Endothelial cell of umbilical vein (primary cell): Measurements from ENCODE around the gene MGME1. TPM values are rescaled to one million over a fixed set of nuclear protein-coding genes. Genes with fewer than 3 reads are reported as not detected.

Experiments used
- BruUV-seq: library from RNA; stranded (reverse); fragments of 400-500 nt; replicated peaks from 2 replicates; lab custom pipeline; 2021; lab: Mats Ljungman, UMichigan
- CTCF ChIA-PET: fragments of 300-600, 350-600 bp; sonication (Branson Sonifier 250); formaldehyde crosslinking; loops from one replicate; lab custom pipeline; 2021; ENCODE audit warnings: antibody characterized with exemption, inconsistent platforms; lab: Charles Lee
- POLR2A ChIA-PET: fragments of 300-600, 350-600 bp; sonication (Branson Sonifier 250); formaldehyde crosslinking; loops from one replicate; lab custom pipeline; 2021; ENCODE audit warnings: antibody characterized with exemption, inconsistent platforms; lab: Charles Lee
- DNase-seq: peaks from one replicate; pipeline ENCODE4 v3.0.0-alpha.2; 2011; ENCODE audit warnings: low read depth, low spot score
- FAIRE-seq: peaks from 2 replicates; lab custom pipeline; 2011; peaks lifted over from hg19 to GRCh38; lab: Jason Lieb, UNC
- H2AFZ ChIP-seq: 2 replicates; pipeline ENCODE4 v1.6.0; 2012; ENCODE audit warnings: low read depth, low read length, control low read depth, inconsistent platforms
- H3K27ac ChIP-seq: 2 replicates; pipeline ENCODE4 v1.5.1; 2011; ENCODE audit warnings: low read depth, mild to moderate bottlenecking, control low read depth, low read length, moderate library complexity; ENCODE audit not compliant: insufficient read depth
- H3K27me3 ChIP-seq, 2 experiments: 2 replicates each; pipeline versions ENCODE4 v1.6.0 to v1.6.1; 2011; ENCODE audit warnings: low read length in 2 of 2, mixed read lengths in 1 of 2; ENCODE audit not compliant: control insufficient read depth in 2 of 2, insufficient read depth in 2 of 2
- H3K36me3 ChIP-seq, 2 experiments: 2 replicates in 1 of 2; 3 replicates in 1 of 2; pipeline ENCODE4 v1.5.1; 2011; ENCODE audit warnings: low read length in 2 of 2, mild to moderate bottlenecking in 1 of 2, moderate library complexity in 1 of 2; ENCODE audit not compliant: control insufficient read depth in 2 of 2, insufficient read depth in 2 of 2; ENCODE audit errors: extremely low read depth in 1 of 2
- H3K4me1 ChIP-seq: 3 replicates; pipeline ENCODE4 v1.5.1; 2011; ENCODE audit warnings: mild to moderate bottlenecking, low read length; ENCODE audit not compliant: control insufficient read depth, insufficient read depth; ENCODE audit errors: extremely low read depth
- H3K4me2 ChIP-seq: 2 replicates; pipeline ENCODE4 v1.6.1; 2011; ENCODE audit warnings: low read length, control low read depth, mixed read lengths; ENCODE audit not compliant: insufficient read depth
- H3K4me3 ChIP-seq, 3 experiments: fragments of 200-600 bp in 1 of 3; sonication (generic), shearing (Covaris generic) in 1 of 3; replicated peaks in 1 of 3; 2 replicates each; pipeline ENCODE4 v1.5.1; 2011 to 2016; ENCODE audit warnings: control low read depth in 3 of 3, low read length in 3 of 3, mild to moderate bottlenecking in 2 of 3, inconsistent platforms in 1 of 3, low read depth in 1 of 3, moderate library complexity in 1 of 3; ENCODE audit not compliant: insufficient read depth in 1 of 3
- H3K79me2 ChIP-seq: 2 replicates; pipeline ENCODE4 v1.6.0; 2012; ENCODE audit warnings: low read length, inconsistent platforms; ENCODE audit not compliant: control insufficient read depth, insufficient read depth
- H3K9ac ChIP-seq: replicated peaks from 2 replicates; pipeline ENCODE3; 2011; ENCODE audit warnings: low read length, control low read depth; ENCODE audit not compliant: insufficient read depth; ENCODE audit errors: extremely low read depth
- H3K9me1 ChIP-seq: replicated peaks from 3 replicates; pipeline ENCODE4 v1.6.0; 2011; ENCODE audit warnings: mild to moderate bottlenecking, low read length; ENCODE audit not compliant: control insufficient read depth, insufficient read depth; ENCODE audit errors: extremely low read depth
- H3K9me3 ChIP-seq: replicated peaks from 2 replicates; pipeline ENCODE4 v1.5.1; 2012; ENCODE audit warnings: low read length, inconsistent platforms; ENCODE audit not compliant: control insufficient read depth, insufficient read depth
- H4K20me1 ChIP-seq: replicated peaks from 2 replicates; pipeline ENCODE3; 2011; ENCODE audit warnings: mild to moderate bottlenecking, low read length; ENCODE audit not compliant: control insufficient read depth, insufficient read depth; ENCODE audit errors: extremely low read depth
- EZH2 ChIP-seq: IDR thresholded peaks from 2 replicates; pipeline ENCODE4 v1.6.1; 2012; ENCODE audit warnings: borderline replicate concordance, low read depth, mild to moderate bottlenecking, moderate library complexity, low read length, inconsistent platforms; ENCODE audit not compliant: severe bottlenecking
- FOS ChIP-seq: IDR thresholded peaks from 2 replicates; pipeline ENCODE4 v1.6.1; 2011; ENCODE audit warnings: mild to moderate bottlenecking, low read length, moderate library complexity, borderline replicate concordance; ENCODE audit not compliant: insufficient read depth
- GATA2 ChIP-seq: IDR thresholded peaks from 2 replicates; pipeline ENCODE4 v1.7.0; 2011; ENCODE audit warnings: low read depth, mild to moderate bottlenecking, moderate library complexity, mixed read lengths, low read length; ENCODE audit not compliant: insufficient read length, insufficient read depth
- JUN ChIP-seq: IDR thresholded peaks from 2 replicates; pipeline ENCODE4 v1.6.1; 2011; ENCODE audit warnings: borderline replicate concordance, low read depth; ENCODE audit not compliant: insufficient read length, insufficient read depth
- MYC ChIP-seq: IDR thresholded peaks from one replicate; pipeline ENCODE4 v1.6.1; 2011; ENCODE audit warnings: mild to moderate bottlenecking, low read depth, low read length
- POLR2A ChIP-seq: IDR thresholded peaks from 2 replicates; pipeline ENCODE4 v1.6.1; 2012; ENCODE audit warnings: low read depth, mild to moderate bottlenecking, control low read depth, low read length
- POLR2AphosphoS5 ChIP-seq: IDR thresholded peaks from 2 replicates; pipeline ENCODE4 v1.6.1; 2012; ENCODE audit warnings: low read depth, mild to moderate bottlenecking, control low read depth, low read length, moderate library complexity; ENCODE audit not compliant: insufficient read depth
- dilution Hi-C: fragments of 300-500 bp; cut with MboI; formaldehyde crosslinking; loops from one replicate; pipeline ENCODE4 v1.15.0; 2019; ENCODE audit warnings: low sequenced_read_pairs; ENCODE audit not compliant: extremely low pct_ligation_motif_present
- intact Hi-C: fragments of 100-400 bp; cut with micrococcal nuclease; formaldehyde crosslinking; loops from one replicate; pipeline ENCODE4 v1.10.0; 2022
- polyA plus RNA-seq, 4 experiments: library from polyadenylated mRNA; depleted of rRNA in 3 of 4; stranded (reverse) in 3 of 4; unstranded in 1 of 4; fragments of >200 nt; gene quantifications; 2 replicates each; pipeline versions ENCODE4 v1.2.1 to v1.2.3, GENCODE V29; 2011 to 2012; ENCODE audit warnings: missing spikeins in 1 of 4
- total RNA-seq: library from RNA; stranded (reverse); gene quantifications from 2 replicates; pipeline ENCODE4 v1.2.3, GENCODE V29; 2021
- TF ChIP-seq, protein P1 (sequence below): IDR thresholded peaks from 2 replicates; pipeline ENCODE4 v1.6.1; 2011; ENCODE audit not compliant: insufficient read depth, insufficient read length
- TF ChIP-seq, protein P2 (sequence below), 2 donors: IDR thresholded peaks; 1 replicate in 1 of 2; 2 replicates in 1 of 2; pipeline ENCODE4 v1.5.1; 2011; ENCODE audit warnings: low read length in 2 of 2, mild to moderate bottlenecking in 2 of 2, moderate library complexity in 2 of 2, control low read depth in 1 of 2, inconsistent platforms in 1 of 2, low read depth in 1 of 2; ENCODE audit not compliant: insufficient read depth in 1 of 2; ENCODE audit errors: extremely low read depth in 1 of 2

MGME1 gene
- total and polyA plus RNA-seq, 2 donors (not counting 3 experiments of a cell fraction or from before 2014, with no cell fraction given), result 8.9 to 26.2 TPM

DNA sequence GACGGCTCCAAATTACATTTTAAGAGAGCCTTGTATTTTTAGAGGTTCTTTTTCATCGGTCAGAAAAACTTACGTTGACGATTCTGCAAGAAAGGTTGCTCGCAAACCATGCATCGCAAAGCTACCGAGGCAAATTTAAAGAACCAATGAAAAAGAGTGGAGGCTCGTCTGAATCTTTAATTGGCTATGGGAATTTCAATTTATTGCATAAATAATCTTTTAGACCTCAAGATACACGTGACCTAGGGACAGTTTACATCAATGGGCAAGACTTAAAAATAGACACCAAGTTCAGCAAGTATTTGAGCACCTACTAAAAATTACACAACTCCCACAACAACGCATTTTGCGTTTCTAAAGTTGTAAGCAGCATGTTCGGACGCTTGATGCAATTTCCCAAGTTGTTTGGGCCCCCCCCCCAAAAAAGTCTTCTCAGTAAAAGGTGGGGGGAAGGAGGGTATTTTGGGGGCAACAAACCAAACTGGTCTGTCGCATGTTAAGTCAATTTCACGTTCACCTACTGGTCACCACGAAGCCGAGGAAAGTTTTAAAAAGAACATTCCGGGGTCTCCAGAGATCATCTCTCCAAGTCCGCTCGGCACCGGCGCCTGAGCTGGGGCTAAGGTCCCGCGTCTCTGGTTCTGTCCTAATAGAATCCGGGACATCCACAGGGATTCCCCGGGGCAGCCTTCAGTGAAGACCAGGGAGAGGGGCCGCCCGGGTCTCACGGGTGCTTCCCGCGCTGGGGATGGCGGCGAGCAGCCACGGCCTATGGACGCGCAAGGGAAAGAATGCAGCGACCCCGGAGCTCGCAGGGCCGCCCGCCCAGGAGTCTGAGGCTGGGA lies 1.1 kb upstream of the MGME1 start:
- Histone ChIP-seq H3K9me3 (no peaks in the 10 kb centered on the region), H3K27ac (peak overlapping the region; percentile 92), H2AFZ (no peak overlapping the region), H3K9me1 (no peaks in the 10 kb centered on the region), H4K20me1 (peaks cover 12% of the 10 kb centered on the region), H3K79me2 (peaks cover 84% of the 10 kb centered on the region), H3K4me1 (peaks cover 65% of the 10 kb centered on the region), H3K27me3 (no peaks in the 10 kb centered on the region), H3K4me3 (peak overlapping the region; percentile 76 to 97 (median 97)), H3K36me3 (no peaks in the 10 kb centered on the region), H3K9ac (peak overlapping the region; percentile 97), H3K4me2 (peak overlapping the region; percentile 97)
- ChIA-PET POLR2A (interaction anchor here (0.6 to 1.4 kb wide), 6 partner anchors 9 to 301 kb away, joined by 3 to 5 read pairs (median 4); partner anchors contain the start of gene RRBP1), CTCF (interaction anchor here (0.7 to 7.7 kb wide), 9 partner anchors 10 to 301 kb away, joined by 3 to 104 read pairs (median 7); partner anchors contain the start of gene RRBP1)
- DNase-seq (peak; percentile 57), FAIRE-seq (peak; percentile 4)
- intact Hi-C loops (loop anchor here (1.0 to 10.0 kb wide), 2 partner anchors 9 to 167 kb away; partner anchors contain the start of genes KAT14 and PET117), dilution Hi-C loops (no loop called here)
- TF ChIP-seq, protein P1, sequence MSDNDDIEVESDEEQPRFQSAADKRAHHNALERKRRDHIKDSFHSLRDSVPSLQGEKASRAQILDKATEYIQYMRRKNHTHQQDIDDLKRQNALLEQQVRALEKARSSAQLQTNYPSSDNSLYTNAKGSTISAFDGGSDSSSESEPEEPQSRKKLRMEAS, result no peak
- TF ChIP-seq, protein P2, sequence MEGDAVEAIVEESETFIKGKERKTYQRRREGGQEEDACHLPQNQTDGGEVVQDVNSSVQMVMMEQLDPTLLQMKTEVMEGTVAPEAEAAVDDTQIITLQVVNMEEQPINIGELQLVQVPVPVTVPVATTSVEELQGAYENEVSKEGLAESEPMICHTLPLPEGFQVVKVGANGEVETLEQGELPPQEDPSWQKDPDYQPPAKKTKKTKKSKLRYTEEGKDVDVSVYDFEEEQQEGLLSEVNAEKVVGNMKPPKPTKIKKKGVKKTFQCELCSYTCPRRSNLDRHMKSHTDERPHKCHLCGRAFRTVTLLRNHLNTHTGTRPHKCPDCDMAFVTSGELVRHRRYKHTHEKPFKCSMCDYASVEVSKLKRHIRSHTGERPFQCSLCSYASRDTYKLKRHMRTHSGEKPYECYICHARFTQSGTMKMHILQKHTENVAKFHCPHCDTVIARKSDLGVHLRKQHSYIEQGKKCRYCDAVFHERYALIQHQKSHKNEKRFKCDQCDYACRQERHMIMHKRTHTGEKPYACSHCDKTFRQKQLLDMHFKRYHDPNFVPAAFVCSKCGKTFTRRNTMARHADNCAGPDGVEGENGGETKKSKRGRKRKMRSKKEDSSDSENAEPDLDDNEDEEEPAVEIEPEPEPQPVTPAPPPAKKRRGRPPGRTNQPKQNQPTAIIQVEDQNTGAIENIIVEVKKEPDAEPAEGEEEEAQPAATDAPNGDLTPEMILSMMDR (IDR thresholded peaks at IDR 0.05; ENCODE audit: extremely low read depth in 1 of 2, insufficient read depth in 1 of 2, low read depth in 1 of 2, low read length in 2 of 2), result no peak
- TF ChIP-seq JUN (no peak), GATA2 (no peak), POLR2A (no peak), POLR2AphosphoS5 (no peak), MYC (no peak), FOS (no peak), EZH2 (no peak)
- TSS peak; percentile 35 for BruUV-seq
